ENCODE results near the gene SUSD4.

SUSD4 gene

DNA sequence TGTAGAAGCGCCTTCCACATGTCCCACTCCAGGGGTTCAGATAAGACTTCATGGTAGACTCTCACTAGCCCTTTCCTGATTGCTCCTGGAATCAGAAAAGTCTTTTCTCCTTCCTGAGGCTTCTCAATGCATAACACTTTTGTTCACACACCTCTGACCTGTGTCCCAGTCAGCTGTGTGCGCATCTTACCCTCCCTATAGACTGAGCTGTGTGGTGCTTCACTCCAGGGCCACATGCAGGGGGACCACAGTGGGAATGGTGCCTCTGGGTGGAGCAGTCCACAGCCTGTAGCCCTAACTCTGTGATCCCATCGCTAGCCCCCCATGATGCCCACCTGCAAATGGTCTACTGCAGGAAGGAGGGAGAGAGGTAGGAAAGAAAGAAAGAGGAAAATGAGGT lies 136.9 kb downstream of the SUSD4 start:
- Mint-ChIP-seq H3K9me3 (no peaks in the 10 kb centered on the region), H3K27ac (no peak overlapping the region), H3K27me3 (peaks cover 17% of the 10 kb centered on the region), H3K36me3 (ENCODE audit: low read depth) (no peaks in the 10 kb centered on the region), H3K4me1 (ENCODE audit: low read depth) (peaks cover 5% of the 10 kb centered on the region), H3K4me3 (no peak overlapping the region)
- intact Hi-C loops (cut with micrococcal nuclease): no loop called here

DNA sequence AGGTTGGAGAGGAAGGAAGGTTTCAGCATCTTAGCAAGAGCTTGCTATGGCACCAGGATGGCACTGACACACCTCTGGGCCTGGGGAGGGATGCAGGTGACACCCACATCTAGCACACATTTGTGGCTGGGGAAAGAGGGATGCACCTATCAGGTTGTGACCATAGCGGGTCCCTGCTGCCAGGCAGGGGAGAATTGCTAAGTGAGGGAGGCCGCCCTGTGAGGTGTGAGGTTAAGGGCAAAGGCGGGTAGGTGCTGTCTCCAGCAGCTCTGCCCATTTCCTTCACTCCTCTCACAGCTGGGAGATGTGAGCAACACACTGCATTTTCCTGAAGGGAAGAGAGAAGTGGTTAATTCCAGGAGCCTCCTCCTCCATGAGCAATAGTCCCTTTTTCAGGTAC lies 137.7 kb downstream of the SUSD4 start:
- Mint-ChIP-seq H3K9me3 (no peaks in the 10 kb centered on the region), H3K36me3 (ENCODE audit: low read depth) (no peaks in the 10 kb centered on the region), H3K27me3 (peaks cover 21% of the 10 kb centered on the region), H3K4me1 (ENCODE audit: low read depth) (peaks cover 5% of the 10 kb centered on the region), H3K4me3 (no peak overlapping the region), H3K27ac (no peak overlapping the region)
- intact Hi-C loops (cut with micrococcal nuclease): no loop called here

- no peak overlapping the region for H3K4me3 Mint-ChIP-seq
- intact Hi-C loops (cut with micrococcal nuclease): no loop called here
- no peak overlapping the region for H3K27ac Mint-ChIP-seq
- H3K36me3 Mint-ChIP-seq (ENCODE audit: low read depth): no peaks in the 10 kb centered on the region
- H3K9me3 Mint-ChIP-seq: no peaks in the 10 kb centered on the region
- peaks cover 23% of the 10 kb centered on the region for H3K27me3 Mint-ChIP-seq
- peaks cover 5% of the 10 kb centered on the region for H3K4me1 Mint-ChIP-seq (ENCODE audit: low read depth)
Measured at GRCh38 chr1:223225481-223225880, 138.5 kb downstream of the SUSD4 start.

GRCh38 chr1:223225061-223225460 lies 138.9 kb downstream of the SUSD4 start:
- intact Hi-C loops (cut with micrococcal nuclease): no loop called here
- Mint-ChIP-seq H3K4me3 (no peak overlapping the region), H3K36me3 (ENCODE audit: low read depth) (no peaks in the 10 kb centered on the region), H3K4me1 (ENCODE audit: low read depth) (peaks cover 5% of the 10 kb centered on the region), H3K9me3 (no peaks in the 10 kb centered on the region), H3K27me3 (peaks cover 21% of the 10 kb centered on the region), H3K27ac (no peak overlapping the region)

GRCh38 chr1:223224465-223224864 lies 139.5 kb downstream of the SUSD4 start:
- Mint-ChIP-seq H3K27ac (no peak overlapping the region), H3K9me3 (no peaks in the 10 kb centered on the region), H3K27me3 (peaks cover 21% of the 10 kb centered on the region), H3K36me3 (ENCODE audit: low read depth) (no peaks in the 10 kb centered on the region), H3K4me3 (no peak overlapping the region), H3K4me1 (ENCODE audit: low read depth) (peaks cover 5% of the 10 kb centered on the region)
- intact Hi-C loops (cut with micrococcal nuclease): no loop called here

DNA sequence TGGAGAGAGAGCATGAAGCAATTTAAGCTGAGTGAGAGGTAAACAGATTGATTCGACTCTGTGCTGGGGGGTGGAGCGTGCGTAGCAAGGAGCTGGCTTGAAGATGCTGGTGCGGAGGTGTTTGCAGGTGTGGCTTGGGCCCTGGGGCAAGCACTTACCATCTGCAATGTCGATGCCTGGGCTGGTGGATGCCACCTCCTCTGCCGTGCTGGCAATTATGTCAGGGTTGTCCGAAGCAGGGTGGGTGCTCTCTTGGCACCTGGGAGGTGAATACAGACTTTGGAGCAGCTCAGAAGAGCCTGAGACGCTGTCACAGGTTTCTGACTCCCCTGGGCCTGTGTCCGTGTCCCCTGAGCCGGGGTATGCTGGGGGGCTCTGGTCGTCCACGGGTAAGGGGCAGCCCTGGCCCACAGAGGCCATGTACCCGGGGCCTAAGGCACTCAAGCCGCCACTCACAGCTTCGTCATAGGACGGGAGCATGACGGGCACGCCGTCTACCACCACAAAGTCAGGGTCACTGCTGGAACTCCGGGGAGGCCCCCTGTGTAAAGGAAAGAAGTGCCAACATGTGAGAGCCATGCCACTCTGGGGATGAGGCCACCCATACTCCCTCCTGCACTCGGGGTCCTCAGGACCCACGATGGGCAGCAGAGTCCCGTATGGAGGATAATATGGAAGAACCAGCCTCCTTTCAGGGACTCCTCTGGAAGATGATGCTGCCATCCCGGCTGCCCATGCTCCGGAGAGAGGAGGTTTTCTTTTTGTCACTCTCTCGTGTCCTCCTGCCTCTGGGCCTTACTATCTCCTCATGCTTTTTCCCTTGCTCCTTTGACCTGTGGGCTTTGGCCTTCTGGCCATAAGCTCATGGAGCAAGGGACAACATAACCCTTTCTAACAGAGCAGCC lies 140.6 kb downstream of the SUSD4 start:
- H3K36me3 Mint-ChIP-seq (ENCODE audit: low read depth): peaks cover 4% of the 10 kb centered on the region
- no peak overlapping the region for H3K27ac Mint-ChIP-seq
- intact Hi-C loops (cut with micrococcal nuclease): no loop called here
- H3K4me1 Mint-ChIP-seq (ENCODE audit: low read depth): peaks cover 10% of the 10 kb centered on the region
- no peak overlapping the region for H3K4me3 Mint-ChIP-seq
- peaks cover 21% of the 10 kb centered on the region for H3K27me3 Mint-ChIP-seq
- H3K9me3 Mint-ChIP-seq: peaks cover 10% of the 10 kb centered on the region

- Mint-ChIP-seq H3K9me3 (peaks cover 11% of the 10 kb centered on the region), H3K4me3 (no peak overlapping the region), H3K27ac (no peak overlapping the region), H3K36me3 (ENCODE audit: low read depth) (peaks cover 5% of the 10 kb centered on the region), H3K4me1 (ENCODE audit: low read depth) (peaks cover 16% of the 10 kb centered on the region), H3K27me3 (peaks cover 16% of the 10 kb centered on the region)
- intact Hi-C loops (cut with micrococcal nuclease): no loop called here
Measured at GRCh38 chr1:223222377-223222776, 141.6 kb downstream of the SUSD4 start.

- Mint-ChIP-seq H3K27me3 (peaks cover 14% of the 10 kb centered on the region), H3K9me3 (peaks cover 11% of the 10 kb centered on the region), H3K4me1 (ENCODE audit: low read depth) (peaks cover 16% of the 10 kb centered on the region), H3K27ac (no peak overlapping the region), H3K36me3 (ENCODE audit: low read depth) (peaks cover 5% of the 10 kb centered on the region), H3K4me3 (no peak overlapping the region)
- intact Hi-C loops (cut with micrococcal nuclease): no loop called here
Measured at GRCh38 chr1:223221686-223222085, 142.3 kb downstream of the SUSD4 start.

GRCh38 chr1:223219846-223220610 lies 143.9 kb downstream of the SUSD4 start:
- H3K27ac Mint-ChIP-seq: no peak overlapping the region
- peaks cover 14% of the 10 kb centered on the region for H3K27me3 Mint-ChIP-seq
- peaks cover 11% of the 10 kb centered on the region for H3K9me3 Mint-ChIP-seq
- H3K4me3 Mint-ChIP-seq: no peak overlapping the region
- intact Hi-C loops (cut with micrococcal nuclease): no loop called here
- H3K36me3 Mint-ChIP-seq (ENCODE audit: low read depth): peaks cover 5% of the 10 kb centered on the region
- peaks cover 18% of the 10 kb centered on the region for H3K4me1 Mint-ChIP-seq (ENCODE audit: low read depth)

- intact Hi-C loops (cut with micrococcal nuclease): no loop called here
Measured at GRCh38 chr1:223219318-223219635, 144.7 kb downstream of the SUSD4 start.

DNA sequence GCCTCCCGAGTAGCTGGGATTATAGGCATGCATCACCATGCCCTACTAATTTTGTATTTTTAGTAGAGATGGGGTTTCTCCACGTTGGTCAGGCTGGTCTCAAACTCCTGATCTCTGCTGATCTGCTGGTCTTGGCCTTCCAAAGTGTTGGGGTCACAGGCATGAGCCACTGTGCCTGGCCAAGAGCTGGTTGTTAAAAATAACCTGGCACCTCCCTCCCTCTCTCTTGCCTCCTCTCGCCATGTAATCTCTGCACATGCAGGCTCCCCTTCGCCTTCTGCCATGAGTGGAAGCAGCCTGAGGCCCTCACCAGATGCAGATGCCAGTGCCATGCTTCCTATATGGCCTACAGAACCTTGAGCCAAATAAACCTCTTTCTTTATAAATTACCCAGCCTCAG lies 146.2 kb downstream of the SUSD4 start:
- Mint-ChIP-seq H3K27me3 (peaks cover 18% of the 10 kb centered on the region), H3K4me1 (ENCODE audit: low read depth) (peaks cover 28% of the 10 kb centered on the region), H3K9me3 (peaks cover 11% of the 10 kb centered on the region), H3K4me3 (no peak overlapping the region), H3K27ac (no peak overlapping the region), H3K36me3 (ENCODE audit: low read depth) (peaks cover 5% of the 10 kb centered on the region)
- intact Hi-C loops (cut with micrococcal nuclease): no loop called here

More at GRCh38 chr1:223219318-223219635, 144.7 kb downstream of the SUSD4 start:
- H3K27me3 Mint-ChIP-seq: peaks cover 14% of the 10 kb centered on the region
- H3K9me3 Mint-ChIP-seq: peaks cover 11% of the 10 kb centered on the region
- H3K36me3 Mint-ChIP-seq (ENCODE audit: low read depth): peaks cover 5% of the 10 kb centered on the region
- H3K27ac Mint-ChIP-seq: no peak overlapping the region
- H3K4me3 Mint-ChIP-seq: no peak overlapping the region
- H3K4me1 Mint-ChIP-seq (ENCODE audit: low read depth): peaks cover 26% of the 10 kb centered on the region

GRCh38 chr1:223216531-223217205 lies 147.3 kb downstream of the SUSD4 start:
- Mint-ChIP-seq H3K36me3 (ENCODE audit: low read depth) (peaks cover 5% of the 10 kb centered on the region), H3K27ac (no peak overlapping the region), H3K9me3 (peaks cover 11% of the 10 kb centered on the region), H3K27me3 (peaks cover 16% of the 10 kb centered on the region), H3K4me3 (no peak overlapping the region), H3K4me1 (ENCODE audit: low read depth) (peaks cover 29% of the 10 kb centered on the region)
- intact Hi-C loops (cut with micrococcal nuclease): no loop called here

DNA sequence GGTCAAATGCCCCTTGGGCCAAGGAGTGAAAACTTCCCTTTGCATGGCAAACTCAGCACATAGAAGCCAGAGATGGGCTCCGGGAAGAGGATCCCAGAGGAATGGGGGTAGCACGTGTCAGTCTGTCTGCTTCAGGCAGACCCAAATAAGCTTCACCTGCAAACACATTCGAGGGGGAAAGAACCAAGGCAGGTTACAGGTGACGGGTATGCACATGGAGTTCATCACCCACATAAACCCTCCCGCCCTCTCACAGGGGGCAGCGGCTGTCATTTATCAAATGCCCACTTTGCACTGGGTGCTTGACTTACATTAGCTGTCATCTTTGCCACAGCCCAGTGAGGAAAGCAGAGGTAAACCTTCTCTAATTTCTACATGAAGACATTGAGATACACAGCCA lies 147.9 kb downstream of the SUSD4 start:
- Mint-ChIP-seq H3K9me3 (peaks cover 11% of the 10 kb centered on the region), H3K27ac (no peak overlapping the region), H3K36me3 (ENCODE audit: low read depth) (peaks cover 5% of the 10 kb centered on the region), H3K27me3 (peaks cover 13% of the 10 kb centered on the region), H3K4me1 (ENCODE audit: low read depth) (peaks cover 35% of the 10 kb centered on the region), H3K4me3 (no peak overlapping the region)
- intact Hi-C loops (cut with micrococcal nuclease): no loop called here

DNA sequence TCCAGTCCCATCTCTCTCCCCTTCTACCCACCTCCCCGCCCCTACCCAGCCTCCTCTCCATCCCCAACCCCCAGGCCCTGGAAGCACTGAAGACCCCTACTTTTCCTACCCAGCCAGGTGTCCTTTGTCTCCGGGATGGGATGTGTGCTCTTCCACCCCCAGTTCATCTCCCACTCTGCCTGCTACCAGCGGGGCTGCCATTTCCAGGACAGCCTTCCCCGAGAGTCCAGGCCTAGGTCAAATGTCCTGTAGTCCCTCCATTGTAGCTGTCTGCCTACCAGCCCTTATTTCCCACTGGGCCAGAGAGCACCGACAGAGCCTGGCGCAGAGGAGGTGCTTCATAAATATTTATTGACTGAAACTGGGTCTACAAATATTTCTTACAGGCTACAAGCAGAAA lies 148.9 kb downstream of the SUSD4 start:
- H3K27ac Mint-ChIP-seq: no peak overlapping the region
- intact Hi-C loops (cut with micrococcal nuclease): no loop called here
- no peak overlapping the region for H3K4me3 Mint-ChIP-seq
- peaks cover 11% of the 10 kb centered on the region for H3K9me3 Mint-ChIP-seq
- peaks cover 5% of the 10 kb centered on the region for H3K36me3 Mint-ChIP-seq (ENCODE audit: low read depth)
- H3K4me1 Mint-ChIP-seq (ENCODE audit: low read depth): peaks cover 39% of the 10 kb centered on the region
- H3K27me3 Mint-ChIP-seq: peaks cover 8% of the 10 kb centered on the region
